Kidney (tissue), 14 donors: ENCODE measurements around the gene TSPAN3. TPM values are rescaled to one million over a fixed set of nuclear protein-coding genes. Genes with fewer than 3 reads are reported as not detected.

Source experiments
- DNase-seq, 5 donors: peaks; one replicate each; pipeline ENCODE4 v3.0.0-alpha.2; 2013 to 2020
- FAIRE-seq: peaks from 2 replicates; lab custom pipeline; 2012; peaks lifted over from hg19 to GRCh38; lab: Jason Lieb, UNC
- H3K27ac ChIP-seq, 2 donors: one replicate each; pipeline ENCODE4 v1.7.0; 2013; ENCODE audit warnings: low read depth in 2 of 2, low read length in 2 of 2, inconsistent platforms in 1 of 2
- H3K27me3 ChIP-seq: one replicate; pipeline ENCODE4 v1.7.1; 2013; ENCODE audit warnings: low read length, inconsistent platforms; ENCODE audit not compliant: control insufficient read depth, insufficient read depth
- H3K36me3 ChIP-seq, 3 donors: one replicate each; pipeline versions ENCODE4 v1.7.0 to v1.7.1; 2013; ENCODE audit warnings: low read length in 3 of 3, control low read depth in 1 of 3, inconsistent platforms in 1 of 3; ENCODE audit not compliant: insufficient read depth in 3 of 3, control insufficient read depth in 2 of 3
- H3K4me1 ChIP-seq, 3 donors: one replicate each; pipeline versions ENCODE4 v1.7.0 to v1.7.1; 2013; ENCODE audit warnings: low read length in 3 of 3, inconsistent platforms in 1 of 3, low read depth in 1 of 3; ENCODE audit not compliant: control insufficient read depth in 2 of 3, insufficient read depth in 2 of 3
- H3K4me3 ChIP-seq, 3 donors: one replicate each; pipeline versions ENCODE4 v1.7.0 to v1.8.1; 2013; ENCODE audit warnings: low read length in 3 of 3, control low read depth in 1 of 3, inconsistent platforms in 1 of 3
- H3K9ac ChIP-seq, 3 donors: one replicate each; pipeline versions ENCODE4 v1.7.0 to v1.7.1; 2013; ENCODE audit warnings: low read length in 3 of 3, control low read depth in 1 of 3, inconsistent platforms in 1 of 3
- H3K9me3 ChIP-seq, 3 donors: one replicate each; pipeline versions ENCODE4 v1.7.0 to v1.7.1; 2013; ENCODE audit warnings: low read length in 3 of 3, control low read depth in 1 of 3, inconsistent platforms in 1 of 3; ENCODE audit not compliant: control insufficient read depth in 2 of 3, insufficient read depth in 1 of 3
- intact Hi-C: fragments of 100-400 bp; cut with DNase I; formaldehyde crosslinking; loops from one replicate; pipeline ENCODE4 v1.11.1; 2022
- polyA plus RNA-seq: library from polyadenylated mRNA; stranded (reverse); fragments of 350-450 nt; fragmentation: Illumina TruSeq; extraction: RNeasy Lipid Tissue Mini Kit (QIAGEN cat#74804); gene quantifications from one replicate; pipeline ENCODE4 v1.2.3, GENCODE V29; 2014; ENCODE audit warnings: low read depth, low replicate concordance; ENCODE audit not compliant: insufficient read depth
- total RNA-seq: library from RNA; stranded (reverse); fragmentation: NEBNext Ultra II Directional; extraction: Animal tissue kit (Norgen Biotek cat#: 25700); gene quantifications from one replicate; pipeline ENCODE4 v1.2.1, GENCODE V29; 2021
- TF ChIP-seq, protein P1 (sequence below): IDR thresholded peaks from 3 replicates; pipeline ENCODE4 v1.5.1; 2012; ENCODE audit warnings: mild to moderate bottlenecking, moderate library complexity, borderline replicate concordance; ENCODE audit not compliant: insufficient read depth; ENCODE audit errors: extremely low read depth
- donor health status: control.
- donor health status: control.
- donor health status: control.
- donor health status: control.
- donor health status: control.
- donor health status: DM: yes; HTN: yes; CAD: no.
- donor health status: Normal renal cell carcinoma (clear cell type).

TSPAN3 gene
- total and polyA plus RNA-seq, 2 donors from 2014 or later: 245 to 273 TPM

- Histone ChIP-seq H3K27me3 (no peaks in the 10 kb centered on the region), H3K36me3 (no peaks in the 10 kb centered on the region), H3K4me1 (no peaks in the 10 kb centered on the region), H3K27ac (no peak overlapping the region), H3K4me3 (no peak overlapping the region), H3K9me3 (no peaks in the 10 kb centered on the region), H3K9ac (no peak overlapping the region)
- intact Hi-C loops: no loop called here
- DNase-seq (peak in 1 of 5 donors; percentile 59), FAIRE-seq (no peak)
- TF ChIP-seq, protein P1, sequence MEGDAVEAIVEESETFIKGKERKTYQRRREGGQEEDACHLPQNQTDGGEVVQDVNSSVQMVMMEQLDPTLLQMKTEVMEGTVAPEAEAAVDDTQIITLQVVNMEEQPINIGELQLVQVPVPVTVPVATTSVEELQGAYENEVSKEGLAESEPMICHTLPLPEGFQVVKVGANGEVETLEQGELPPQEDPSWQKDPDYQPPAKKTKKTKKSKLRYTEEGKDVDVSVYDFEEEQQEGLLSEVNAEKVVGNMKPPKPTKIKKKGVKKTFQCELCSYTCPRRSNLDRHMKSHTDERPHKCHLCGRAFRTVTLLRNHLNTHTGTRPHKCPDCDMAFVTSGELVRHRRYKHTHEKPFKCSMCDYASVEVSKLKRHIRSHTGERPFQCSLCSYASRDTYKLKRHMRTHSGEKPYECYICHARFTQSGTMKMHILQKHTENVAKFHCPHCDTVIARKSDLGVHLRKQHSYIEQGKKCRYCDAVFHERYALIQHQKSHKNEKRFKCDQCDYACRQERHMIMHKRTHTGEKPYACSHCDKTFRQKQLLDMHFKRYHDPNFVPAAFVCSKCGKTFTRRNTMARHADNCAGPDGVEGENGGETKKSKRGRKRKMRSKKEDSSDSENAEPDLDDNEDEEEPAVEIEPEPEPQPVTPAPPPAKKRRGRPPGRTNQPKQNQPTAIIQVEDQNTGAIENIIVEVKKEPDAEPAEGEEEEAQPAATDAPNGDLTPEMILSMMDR: no peak
Measured at GRCh38 chr15:77001966-77002365, 68.9 kb downstream of the TSPAN3 start.

DNA sequence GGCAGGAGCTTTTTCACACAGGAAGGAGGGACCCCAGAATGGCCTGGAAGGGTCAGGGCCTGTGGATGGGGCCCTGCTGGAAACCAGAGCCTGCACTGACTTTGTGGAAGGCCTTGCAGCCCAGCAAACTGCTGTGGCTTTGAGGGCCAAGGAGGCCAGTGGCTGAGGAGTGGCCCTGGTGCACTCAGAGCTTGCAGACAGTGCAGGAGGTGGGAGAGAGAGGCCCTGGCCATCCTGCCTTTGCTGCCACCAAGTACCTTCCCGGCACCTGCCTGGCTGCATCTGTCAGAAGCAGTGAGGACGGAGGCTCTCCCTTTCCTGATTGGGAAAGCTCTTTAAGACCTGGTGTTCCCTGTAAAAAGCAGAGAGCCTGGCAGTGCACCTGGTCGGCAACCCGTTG lies 69.6 kb downstream of the TSPAN3 start:
- FAIRE-seq (no peak), DNase-seq (peak in 1 of 5 donors; percentile 50)
- H3K4me1 ChIP-seq: no peaks in the 10 kb centered on the region
- no peaks in the 10 kb centered on the region for H3K36me3 ChIP-seq
- TF ChIP-seq, protein P1: no peak
- H3K4me3 ChIP-seq: no peak overlapping the region
- no peaks in the 10 kb centered on the region for H3K9me3 ChIP-seq
- H3K9ac ChIP-seq: no peak overlapping the region
- no peaks in the 10 kb centered on the region for H3K27me3 ChIP-seq
- intact Hi-C loops: no loop called here
- no peak overlapping the region for H3K27ac ChIP-seq

- no peaks in the 10 kb centered on the region for H3K36me3 ChIP-seq
- intact Hi-C loops: no loop called here
- no peak overlapping the region for H3K4me3 ChIP-seq
- TF ChIP-seq, protein P1: no peak
- H3K27ac ChIP-seq: no peak overlapping the region
- no peak overlapping the region for H3K9ac ChIP-seq
- DNase-seq: no peak
- no peaks in the 10 kb centered on the region for H3K27me3 ChIP-seq
- no peak for FAIRE-seq
- H3K9me3 ChIP-seq: no peaks in the 10 kb centered on the region
- no peaks in the 10 kb centered on the region for H3K4me1 ChIP-seq
Measured at GRCh38 chr15:76999996-77000395, 70.9 kb downstream of the TSPAN3 start.

GRCh38 chr15:76998663-76999285 lies 72.1 kb downstream of the TSPAN3 start:
- FAIRE-seq: no peak
- Histone ChIP-seq H3K27ac (no peak overlapping the region), H3K36me3 (no peaks in the 10 kb centered on the region), H3K9me3 (no peaks in the 10 kb centered on the region), H3K9ac (no peak overlapping the region), H3K27me3 (no peaks in the 10 kb centered on the region), H3K4me3 (no peak overlapping the region), H3K4me1 (no peaks in the 10 kb centered on the region)
- intact Hi-C loops: no loop called here
- TF ChIP-seq, protein P1: no peak
- DNase-seq: no peak
